Measurements from ENCODE around the gene USP46.

Gene USP46

DNA sequence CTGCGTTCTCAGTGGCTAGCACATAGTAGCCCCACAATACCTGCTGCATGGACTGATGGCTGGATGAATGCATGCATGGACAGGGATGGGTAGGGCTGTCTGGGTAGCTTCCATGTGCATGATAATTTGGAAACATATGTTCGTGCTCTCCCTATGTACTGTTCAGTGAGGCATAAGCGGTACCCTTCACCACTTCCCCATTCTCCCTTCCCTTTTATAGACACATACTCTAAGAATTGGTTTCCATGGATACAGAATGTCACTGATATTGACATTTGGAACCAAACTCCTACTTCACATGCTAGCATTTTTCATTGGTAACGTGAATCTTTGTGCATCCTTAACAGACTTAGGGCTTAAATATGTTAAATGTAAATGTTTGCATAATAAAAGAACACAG lies 20.4 kb downstream of the USP46 start:
- no peak for DNase-seq (ENCODE audit: low read depth)
- H3K4me3 ChIP-seq (replicated peaks; ENCODE audit: low read depth, low read length), result no peak overlapping the region
- no peak for TF ChIP-seq CTCF (IDR thresholded peaks at IDR 0.05; ENCODE audit: low read length, missing control alignments)

DNA sequence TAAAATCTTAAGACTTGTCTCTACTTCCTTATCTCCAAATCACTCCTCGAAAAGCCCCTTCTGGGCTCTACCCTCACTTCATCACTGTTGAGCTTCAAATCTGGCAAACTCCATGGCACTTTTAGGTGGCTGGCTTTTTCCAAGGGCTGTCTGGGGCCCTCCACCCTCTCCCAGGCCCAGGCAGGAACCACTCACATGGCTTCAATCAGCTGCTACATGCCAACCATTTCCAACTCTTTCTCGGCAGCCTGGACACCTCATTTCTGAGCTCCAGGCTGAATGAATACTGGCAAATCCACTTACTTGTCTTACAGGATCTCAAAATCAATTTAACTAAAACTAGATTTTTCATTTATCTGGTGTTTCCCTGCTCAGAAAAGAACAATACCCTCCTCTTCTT lies 22.0 kb downstream of the USP46 start:
- no peak for DNase-seq (ENCODE audit: low read depth)
- no peak for TF ChIP-seq CTCF (IDR thresholded peaks at IDR 0.05; ENCODE audit: low read length, missing control alignments)
- no peak overlapping the region for H3K4me3 ChIP-seq (replicated peaks; ENCODE audit: low read depth, low read length)

DNA sequence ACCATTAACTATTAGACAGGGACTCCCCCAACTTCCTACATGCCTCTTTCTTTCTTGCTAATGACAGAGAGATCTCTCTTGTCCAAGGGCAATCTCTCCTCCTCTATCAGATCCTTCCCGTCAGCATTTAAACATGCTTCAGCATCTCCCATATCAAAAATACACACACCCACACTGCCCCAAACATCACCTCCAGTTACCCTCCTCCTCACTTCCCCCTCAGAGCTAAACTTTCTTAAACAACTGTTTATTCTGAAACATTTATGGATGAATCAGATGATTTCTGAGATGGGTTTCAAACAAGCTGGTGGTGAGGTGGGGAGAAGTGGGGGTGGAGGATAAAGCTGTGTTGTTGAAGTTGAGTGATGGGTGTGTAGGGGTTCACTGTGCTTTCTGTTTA lies 23.5 kb downstream of the USP46 start:
- no peak overlapping the region for H3K4me3 ChIP-seq (replicated peaks; ENCODE audit: low read depth, low read length)
- no peak for TF ChIP-seq CTCF (IDR thresholded peaks at IDR 0.05; ENCODE audit: low read length, missing control alignments)
- no peak for DNase-seq (ENCODE audit: low read depth)

DNA sequence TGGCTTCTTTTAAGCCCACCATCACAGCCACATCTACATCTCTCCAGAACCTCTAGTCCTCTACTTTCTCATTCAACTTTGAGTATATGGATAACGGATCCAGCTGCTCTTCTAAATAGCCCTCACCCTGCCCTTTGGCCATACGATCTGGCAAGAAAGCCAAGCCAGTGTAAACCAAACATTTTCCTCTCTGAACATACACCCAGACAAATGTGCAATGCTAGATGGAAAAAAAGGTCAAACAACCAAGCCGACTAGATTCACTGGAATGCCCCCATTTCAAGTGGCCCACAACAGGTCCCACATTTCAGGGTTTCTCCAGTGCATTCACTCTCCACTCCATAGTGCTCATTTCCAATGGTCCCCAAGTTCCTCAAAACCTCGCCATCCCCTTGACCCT lies 24.0 kb downstream of the USP46 start:
- no peak for TF ChIP-seq CTCF (IDR thresholded peaks at IDR 0.05; ENCODE audit: low read length, missing control alignments)
- no peak for DNase-seq (ENCODE audit: low read depth)
- no peak overlapping the region for H3K4me3 ChIP-seq (replicated peaks; ENCODE audit: low read depth, low read length)

DNA sequence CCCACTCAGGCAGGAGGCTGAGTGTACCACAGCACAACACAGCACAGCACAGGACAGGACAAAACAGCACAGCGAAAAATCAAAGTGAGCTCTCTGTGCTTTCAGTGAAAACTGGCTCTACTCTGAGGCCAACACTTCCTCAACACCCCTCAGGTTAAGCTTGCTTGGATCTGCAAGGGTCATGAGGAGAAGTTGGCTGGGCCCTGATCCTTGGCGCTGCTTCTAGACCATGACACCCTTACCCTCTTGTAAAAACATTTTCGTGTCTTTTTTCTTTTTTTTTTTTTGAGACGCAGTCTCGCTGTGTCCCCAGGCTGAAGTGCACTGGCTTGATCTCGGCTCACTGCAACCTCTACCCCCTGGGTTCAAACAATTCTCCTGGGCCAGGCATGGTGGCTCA lies 25.3 kb downstream of the USP46 start:
- no peak for TF ChIP-seq CTCF (IDR thresholded peaks at IDR 0.05; ENCODE audit: low read length, missing control alignments)
- H3K4me3 ChIP-seq (replicated peaks; ENCODE audit: low read depth, low read length), result no peak overlapping the region
- DNase-seq (ENCODE audit: low read depth), result no peak

DNA sequence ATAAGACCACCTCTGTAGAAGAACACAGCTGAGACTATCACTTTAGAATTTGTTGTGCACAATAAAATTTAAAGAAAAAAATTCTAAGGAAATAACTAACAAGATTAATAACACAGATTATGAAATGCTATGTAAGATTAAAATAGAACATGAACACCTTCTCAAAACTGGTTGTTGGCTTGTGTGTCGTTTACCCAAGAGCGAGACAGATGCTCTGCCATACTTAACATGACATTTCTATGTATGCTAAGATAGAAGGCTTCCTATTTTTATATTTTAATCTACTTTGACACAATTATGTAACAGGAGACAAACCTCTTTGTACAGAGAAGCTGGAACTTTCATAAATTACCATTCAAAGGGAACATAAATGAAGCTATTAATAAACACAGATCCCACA lies 30.1 kb downstream of the USP46 start:
- no peak for TF ChIP-seq CTCF (IDR thresholded peaks at IDR 0.05; ENCODE audit: low read length, missing control alignments)
- no peak overlapping the region for H3K4me3 ChIP-seq (replicated peaks; ENCODE audit: low read depth, low read length)
- DNase-seq (ENCODE audit: low read depth), result no peak

- no peak for DNase-seq (ENCODE audit: low read depth)
- no peak for TF ChIP-seq CTCF (IDR thresholded peaks at IDR 0.05; ENCODE audit: low read length, missing control alignments)
- no peak overlapping the region for H3K4me3 ChIP-seq (replicated peaks; ENCODE audit: low read depth, low read length)
Measured at GRCh38 chr4:52628543-52628942, 30.6 kb downstream of the USP46 start.
